SH-SY5Y (cell line): ENCODE data around the gene SLC37A2.

ENCODE experiments used
- GATA2 ChIP-seq: IDR thresholded peaks from 2 replicates; pipeline ENCODE4 v1.6.1; 2011; ENCODE audit warnings: mild to moderate bottlenecking, low read depth, low read length
- GATA3 ChIP-seq: IDR thresholded peaks from 2 replicates; pipeline ENCODE4 v1.6.1; 2011; ENCODE audit warnings: low read depth, mild to moderate bottlenecking, low read length, moderate library complexity

DNA sequence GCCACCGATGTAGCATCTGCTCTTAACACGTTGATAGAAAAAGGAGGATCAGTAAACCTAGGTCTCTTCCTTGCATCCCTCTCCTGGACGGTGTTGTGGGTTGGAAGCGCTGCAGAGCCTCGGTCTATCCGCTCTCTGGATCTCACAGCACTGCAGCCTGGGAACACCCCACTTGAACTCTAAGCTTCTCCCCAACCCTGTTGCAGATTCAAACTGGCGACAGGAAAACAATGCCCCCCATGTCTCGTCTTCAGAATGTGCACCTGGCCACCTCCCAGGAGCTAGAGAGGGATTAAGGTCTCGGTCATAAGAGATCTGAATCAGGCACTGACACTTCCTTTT, 47.9 kb downstream of the SLC37A2 start:
- TF ChIP-seq GATA2, result no peak
- TF ChIP-seq GATA3, result no peak
